ENCODE measurements around the gene ERAS. TPM values are rescaled to one million over a fixed set of nuclear protein-coding genes. Genes with fewer than 3 reads are reported as not detected.
A peak's percentile ranks its signal among the peaks of the same experiment; 100 is the strongest.

ERAS gene
- polyA plus RNA-seq, 2 of the 4 experiments (the other 2 are of a cell fraction) = 0.06 TPM; not detected in 1

DNA sequence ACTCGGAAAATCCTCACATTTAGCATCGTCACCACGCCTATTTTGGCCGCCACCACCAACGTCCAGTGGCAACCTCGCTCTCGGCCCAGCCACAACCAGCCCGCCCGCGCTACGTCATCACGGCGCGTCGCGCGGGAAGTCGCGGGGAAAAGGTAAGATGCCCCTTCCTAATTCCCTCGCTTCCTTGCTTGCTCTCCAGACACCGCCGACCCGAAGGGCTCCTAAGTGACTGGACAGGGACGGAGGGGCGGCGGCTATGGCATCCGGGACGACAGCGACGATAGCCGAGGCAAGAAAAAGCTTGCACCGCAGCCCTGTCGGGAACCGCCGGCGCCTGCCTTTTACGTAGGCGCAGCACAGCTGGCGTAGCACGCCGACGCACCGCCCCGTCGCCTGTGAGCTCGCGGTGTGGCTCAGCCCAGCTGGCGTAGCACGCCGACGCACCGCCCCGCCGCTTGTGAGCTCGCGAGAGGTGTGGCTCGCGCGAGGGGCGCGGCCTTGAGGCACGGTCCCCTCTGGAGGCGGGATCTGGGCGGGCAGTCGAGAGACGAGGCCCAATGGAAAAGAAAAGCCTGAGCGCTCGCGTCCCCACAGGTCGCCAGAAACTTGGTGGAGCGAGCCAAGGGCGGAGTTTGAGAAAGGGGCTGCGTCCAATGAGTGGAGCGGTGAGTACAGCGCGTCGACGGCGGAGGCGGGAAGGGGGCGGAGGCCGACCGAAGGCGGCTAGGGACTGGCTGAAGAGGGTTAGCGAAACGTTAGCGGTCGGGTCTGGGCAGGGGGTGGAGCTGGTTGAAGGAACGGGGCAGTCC lies 24.8 kb upstream of the ERAS start, which contains the start of gene HDAC6:
Gene HDAC6, plus strand, starts transcription at position 788 of the 809 bp plus-strand sequence. CDS start 626 bp downstream, outside the sequence.
- POLR2A ChIA-PET = interaction anchor here (0.7 to 1.6 kb wide), 9 partner anchors 34 to 468 kb away, joined by 3 to 23 read pairs (median 4); partner anchors contain the start of genes OTUD5, PCSK1N, PQBP1 and RBM3
- CTCF ChIA-PET = interaction anchor here (0.5 to 1.6 kb wide), 5 partner anchors 36 to 170 kb away, joined by 3 to 4 read pairs (median 4); partner anchors contain the start of gene GLOD5
- TF ChIP-seq MYC (IDR thresholded peaks at IDR 0.05; ENCODE audit: borderline replicate concordance, low read length) (no peak), RNF2 (IDR thresholded peaks at IDR 0.05; ENCODE audit: borderline replicate concordance, low read depth) (no peak), POLR2A (IDR thresholded peaks at IDR 0.05; ENCODE audit: low read length) (peak; percentile 39), SREBF2 (IDR thresholded peaks at IDR 0.05) (no peak), CHD2 (IDR thresholded peaks at IDR 0.05; ENCODE audit: low read length, partially characterized antibody) (peak; percentile 90), KDM1A (IDR thresholded peaks at IDR 0.05; ENCODE audit: low read depth) (no peak), JUN (IDR thresholded peaks at IDR 0.05) (0 out of 5 replicates have a peak, but pooled peaks of 1 of the 2 experiments have one; percentile 52), KDM5A (IDR thresholded peaks at IDR 0.05) (peak; percentile 84; the same call in 1 of the 2 replicates), NR3C1 (IDR thresholded peaks at IDR 0.05) (no peak), HEYL (CRISPR knock-in tag; IDR thresholded peaks at IDR 0.05) (no peak), ZSCAN20 (CRISPR knock-in tag; IDR thresholded peaks at IDR 0.05) (no peak), ESRRA (IDR thresholded peaks at IDR 0.05; ENCODE audit: borderline replicate concordance, low read length) (no peak)
- TF ChIP-seq, protein P1, sequence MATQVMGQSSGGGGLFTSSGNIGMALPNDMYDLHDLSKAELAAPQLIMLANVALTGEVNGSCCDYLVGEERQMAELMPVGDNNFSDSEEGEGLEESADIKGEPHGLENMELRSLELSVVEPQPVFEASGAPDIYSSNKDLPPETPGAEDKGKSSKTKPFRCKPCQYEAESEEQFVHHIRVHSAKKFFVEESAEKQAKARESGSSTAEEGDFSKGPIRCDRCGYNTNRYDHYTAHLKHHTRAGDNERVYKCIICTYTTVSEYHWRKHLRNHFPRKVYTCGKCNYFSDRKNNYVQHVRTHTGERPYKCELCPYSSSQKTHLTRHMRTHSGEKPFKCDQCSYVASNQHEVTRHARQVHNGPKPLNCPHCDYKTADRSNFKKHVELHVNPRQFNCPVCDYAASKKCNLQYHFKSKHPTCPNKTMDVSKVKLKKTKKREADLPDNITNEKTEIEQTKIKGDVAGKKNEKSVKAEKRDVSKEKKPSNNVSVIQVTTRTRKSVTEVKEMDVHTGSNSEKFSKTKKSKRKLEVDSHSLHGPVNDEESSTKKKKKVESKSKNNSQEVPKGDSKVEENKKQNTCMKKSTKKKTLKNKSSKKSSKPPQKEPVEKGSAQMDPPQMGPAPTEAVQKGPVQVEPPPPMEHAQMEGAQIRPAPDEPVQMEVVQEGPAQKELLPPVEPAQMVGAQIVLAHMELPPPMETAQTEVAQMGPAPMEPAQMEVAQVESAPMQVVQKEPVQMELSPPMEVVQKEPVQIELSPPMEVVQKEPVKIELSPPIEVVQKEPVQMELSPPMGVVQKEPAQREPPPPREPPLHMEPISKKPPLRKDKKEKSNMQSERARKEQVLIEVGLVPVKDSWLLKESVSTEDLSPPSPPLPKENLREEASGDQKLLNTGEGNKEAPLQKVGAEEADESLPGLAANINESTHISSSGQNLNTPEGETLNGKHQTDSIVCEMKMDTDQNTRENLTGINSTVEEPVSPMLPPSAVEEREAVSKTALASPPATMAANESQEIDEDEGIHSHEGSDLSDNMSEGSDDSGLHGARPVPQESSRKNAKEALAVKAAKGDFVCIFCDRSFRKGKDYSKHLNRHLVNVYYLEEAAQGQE (IDR thresholded peaks at IDR 0.05) = peak; percentile 84
- TF ChIP-seq, protein P2, sequence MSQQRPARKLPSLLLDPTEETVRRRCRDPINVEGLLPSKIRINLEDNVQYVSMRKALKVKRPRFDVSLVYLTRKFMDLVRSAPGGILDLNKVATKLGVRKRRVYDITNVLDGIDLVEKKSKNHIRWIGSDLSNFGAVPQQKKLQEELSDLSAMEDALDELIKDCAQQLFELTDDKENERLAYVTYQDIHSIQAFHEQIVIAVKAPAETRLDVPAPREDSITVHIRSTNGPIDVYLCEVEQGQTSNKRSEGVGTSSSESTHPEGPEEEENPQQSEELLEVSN (IDR thresholded peaks at IDR 0.05; ENCODE audit: borderline replicate concordance, low read depth) = peak; percentile 65
- TF ChIP-seq, protein P3, sequence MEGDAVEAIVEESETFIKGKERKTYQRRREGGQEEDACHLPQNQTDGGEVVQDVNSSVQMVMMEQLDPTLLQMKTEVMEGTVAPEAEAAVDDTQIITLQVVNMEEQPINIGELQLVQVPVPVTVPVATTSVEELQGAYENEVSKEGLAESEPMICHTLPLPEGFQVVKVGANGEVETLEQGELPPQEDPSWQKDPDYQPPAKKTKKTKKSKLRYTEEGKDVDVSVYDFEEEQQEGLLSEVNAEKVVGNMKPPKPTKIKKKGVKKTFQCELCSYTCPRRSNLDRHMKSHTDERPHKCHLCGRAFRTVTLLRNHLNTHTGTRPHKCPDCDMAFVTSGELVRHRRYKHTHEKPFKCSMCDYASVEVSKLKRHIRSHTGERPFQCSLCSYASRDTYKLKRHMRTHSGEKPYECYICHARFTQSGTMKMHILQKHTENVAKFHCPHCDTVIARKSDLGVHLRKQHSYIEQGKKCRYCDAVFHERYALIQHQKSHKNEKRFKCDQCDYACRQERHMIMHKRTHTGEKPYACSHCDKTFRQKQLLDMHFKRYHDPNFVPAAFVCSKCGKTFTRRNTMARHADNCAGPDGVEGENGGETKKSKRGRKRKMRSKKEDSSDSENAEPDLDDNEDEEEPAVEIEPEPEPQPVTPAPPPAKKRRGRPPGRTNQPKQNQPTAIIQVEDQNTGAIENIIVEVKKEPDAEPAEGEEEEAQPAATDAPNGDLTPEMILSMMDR (IDR thresholded peaks at IDR 0.05) = no peak
- TF ChIP-seq, protein P4, sequence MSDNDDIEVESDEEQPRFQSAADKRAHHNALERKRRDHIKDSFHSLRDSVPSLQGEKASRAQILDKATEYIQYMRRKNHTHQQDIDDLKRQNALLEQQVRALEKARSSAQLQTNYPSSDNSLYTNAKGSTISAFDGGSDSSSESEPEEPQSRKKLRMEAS (IDR thresholded peaks at IDR 0.05) = peak; percentile 56
- peak; percentile 61 for FAIRE-seq
- no peaks in the 10 kb centered on the region for H3K9me3 ChIP-seq
- WGBS (ENCODE audit: missing lambda C conversion rate) = 2% methylated on average over 30 of the region's 89 CpGs
- peak within 1 kb of the TSS; percentile 64 for H3K4me3 ChIP-seq
- H3K4me1 ChIP-seq = peaks cover 11% of the 10 kb centered on the region
- peak within 1 kb of the TSS; percentile 96 to 97 for H3K27ac ChIP-seq
- H3K4me2 ChIP-seq = peak within 1 kb of the TSS; percentile 97
- DNase-seq (ENCODE audit: low read depth in 1 of 2, low spot score in 1 of 2) = peak; percentile 92 to 99
- peak; percentile 88 to 93 for ATAC-seq
